Neutrophil (primary cell): ENCODE results near the gene NAT8.
A peak's percentile ranks its signal among the peaks of the same experiment; 100 is the strongest.
"Not testable (repeated sequence)": the region's sequence is repeated elsewhere in the genome, so short reads cannot be mapped to it uniquely, and the experiment has no call there.

ENCODE experiments used
- H3K27ac ChIP-seq: fragments of 200-600 bp; sonication (generic); 2 replicates; pipeline ENCODE4 v1.5.1; 2016; ENCODE audit warnings: mild to moderate bottlenecking, moderate library complexity
- H3K27me3 ChIP-seq: fragments of 200-600 bp; sonication (generic); 2 replicates; pipeline ENCODE4 v1.6.0; 2016; ENCODE audit warnings: mild to moderate bottlenecking
- H3K36me3 ChIP-seq: fragments of 200-600 bp; sonication (generic); 2 replicates; pipeline ENCODE4 v1.5.1; 2017
- H3K4me1 ChIP-seq, 2 experiments: fragments of 200-600 bp in 1 of 2; sonication (generic) in 1 of 2; 1 replicate in 1 of 2; 2 replicates in 1 of 2; pipeline versions ENCODE4 v1.5.1 to v1.6.1; 2013 to 2016; ENCODE audit warnings: low read depth in 1 of 2, low read length in 1 of 2, mild to moderate bottlenecking in 1 of 2, moderate library complexity in 1 of 2; ENCODE audit not compliant: control insufficient read depth in 1 of 2, insufficient read depth in 1 of 2
- H3K4me3 ChIP-seq, 2 experiments: fragments of 200-600 bp in 1 of 2; sonication (generic) in 1 of 2; 1 replicate in 1 of 2; 2 replicates in 1 of 2; pipeline ENCODE4 v1.5.1; 2013 to 2016; ENCODE audit warnings: low read depth in 1 of 2, low read length in 1 of 2, mild to moderate bottlenecking in 1 of 2, moderate library complexity in 1 of 2
- H3K9me3 ChIP-seq: fragments of 200-600 bp; sonication (generic); 2 replicates; pipeline ENCODE4 v1.5.1; 2016
- CTCF ChIP-seq: fragments of 200-600 bp; sonication (generic); IDR thresholded peaks from 2 replicates; pipeline ENCODE4 v1.5.1; 2016; ENCODE audit warnings: antibody characterized with exemption

Gene NAT8

GRCh38 chr2:73614997-73615396 lies 27.2 kb downstream of the NAT8 start:
- Histone ChIP-seq H3K9me3 (no peaks in the 10 kb centered on the region), H3K27me3 (no peaks in the 10 kb centered on the region), H3K36me3 (no peaks in the 10 kb centered on the region), H3K27ac (peak overlapping the region; percentile 59), H3K4me1 (peaks cover 21 to 25% of the 10 kb centered on the region in 2 experiments), H3K4me3 (no peak overlapping the region)
- no peak for TF ChIP-seq CTCF

- no peak for TF ChIP-seq CTCF
- Histone ChIP-seq H3K36me3 (no peaks in the 10 kb centered on the region), H3K9me3 (no peaks in the 10 kb centered on the region), H3K4me3 (no peak overlapping the region), H3K27ac (peak overlapping the region; percentile 59), H3K4me1 (peaks cover 21 to 25% of the 10 kb centered on the region in 2 experiments), H3K27me3 (no peaks in the 10 kb centered on the region)
Measured at GRCh38 chr2:73614105-73614504, 28.1 kb downstream of the NAT8 start.

GRCh38 chr2:73611867-73612266 lies 30.4 kb downstream of the NAT8 start:
- Histone ChIP-seq H3K27me3 (no peaks in the 10 kb centered on the region), H3K9me3 (no peaks in the 10 kb centered on the region), H3K36me3 (no peaks in the 10 kb centered on the region), H3K4me3 (no peak overlapping the region), H3K27ac (no peak overlapping the region), H3K4me1 (peaks cover 21 to 25% of the 10 kb centered on the region in 2 experiments)
- no peak for TF ChIP-seq CTCF

GRCh38 chr2:73611193-73611592 lies 31.0 kb downstream of the NAT8 start:
- Histone ChIP-seq H3K27me3 (no peaks in the 10 kb centered on the region), H3K27ac (no peak overlapping the region), H3K9me3 (no peaks in the 10 kb centered on the region), H3K4me1 (peaks cover 21 to 25% of the 10 kb centered on the region in 2 experiments), H3K4me3 (no peak overlapping the region), H3K36me3 (no peaks in the 10 kb centered on the region)
- no peak for TF ChIP-seq CTCF

GRCh38 chr2:73610111-73610510 lies 32.1 kb downstream of the NAT8 start:
- H3K27ac ChIP-seq = no peak overlapping the region
- no peaks in the 10 kb centered on the region for H3K27me3 ChIP-seq
- H3K9me3 ChIP-seq = no peaks in the 10 kb centered on the region
- no peak overlapping the region for H3K4me3 ChIP-seq
- H3K4me1 ChIP-seq = peaks cover 21% of the 10 kb centered on the region in 2 experiments
- TF ChIP-seq CTCF = no peak
- H3K36me3 ChIP-seq = no peaks in the 10 kb centered on the region

GRCh38 chr2:73604589-73604988 lies 37.6 kb downstream of the NAT8 start:
- peaks cover 12% of the 10 kb centered on the region for H3K36me3 ChIP-seq
- not testable (repeated sequence) for H3K27me3 ChIP-seq, H3K4me3 ChIP-seq, H3K9me3 ChIP-seq, H3K27ac ChIP-seq, H3K4me1 ChIP-seq

GRCh38 chr2:73603099-73603588 lies 39.1 kb downstream of the NAT8 start:
- H3K4me1 ChIP-seq, H3K27ac ChIP-seq: not testable (repeated sequence)
- peaks cover 12% of the 10 kb centered on the region for H3K36me3 ChIP-seq

More at GRCh38 chr2:73603099-73603588, 39.1 kb downstream of the NAT8 start:
- H3K4me3 ChIP-seq, H3K27me3 ChIP-seq, H3K9me3 ChIP-seq: not testable (repeated sequence)
